OCI-LY7 (cell line): ENCODE data around the gene AXDND1. TPM values are rescaled to one million over a fixed set of nuclear protein-coding genes. Genes with fewer than 3 reads are reported as not detected.
"Not testable (repeated sequence)": the region's sequence is repeated elsewhere in the genome, so short reads cannot be mapped to it uniquely, and the experiment has no call there.

Experiments
- BruUV-seq: library from RNA; stranded (reverse); fragments of 400-500 nt; replicated peaks from 2 replicates; lab custom pipeline; 2021; lab: Mats Ljungman, UMichigan
- CTCF ChIA-PET: fragments of 300-600 bp; sonication (Branson Sonifier 250); formaldehyde crosslinking; loops from one replicate; lab custom pipeline; 2022; ENCODE audit warnings: antibody characterized with exemption; ENCODE audit not compliant: unreplicated experiment; lab: Charles Lee
- POLR2A ChIA-PET: fragments of 300-600 bp; sonication (Branson Sonifier 250); formaldehyde crosslinking; loops from one replicate; lab custom pipeline; 2022; ENCODE audit warnings: antibody characterized with exemption; lab: Charles Lee
- DNase-seq: peaks from one replicate; pipeline ENCODE4 v3.0.0-alpha.2; 2015; ENCODE audit warnings: low spot score
- H2AFZ ChIP-seq: fragments of 200-600 bp; sonication (generic), shearing (Covaris generic); 2 replicates; pipeline ENCODE4 v1.6.1; 2014; ENCODE audit warnings: mild to moderate bottlenecking, antibody characterized with exemption, low read length, moderate library complexity
- H3K27ac ChIP-seq: fragments of 200-600 bp; sonication (generic); 2 replicates; pipeline ENCODE4 v1.5.1; 2014; ENCODE audit warnings: mixed run types, low read depth, mild to moderate bottlenecking, moderate library complexity, low read length, inconsistent platforms; ENCODE audit not compliant: poor library complexity, severe bottlenecking
- H3K36me3 ChIP-seq: fragments of 200-600 bp; sonication (generic); 2 replicates; pipeline ENCODE4 v1.6.1; 2014; ENCODE audit warnings: mild to moderate bottlenecking, antibody characterized with exemption, low read length, moderate library complexity, mixed read lengths; ENCODE audit not compliant: insufficient read depth
- H3K4me1 ChIP-seq: fragments of 200-600 bp; sonication (generic); 2 replicates; pipeline ENCODE4 v1.5.1; 2014; ENCODE audit warnings: mild to moderate bottlenecking, low read length; ENCODE audit not compliant: insufficient read depth, poor library complexity, severe bottlenecking
- H3K4me2 ChIP-seq: fragments of 200-600 bp; sonication (generic); 2 replicates; pipeline ENCODE4 v1.6.1; 2014; ENCODE audit warnings: mild to moderate bottlenecking, low read length
- H3K4me3 ChIP-seq: fragments of 200-600 bp; sonication (generic); 2 replicates; pipeline ENCODE4 v1.5.1; 2014; ENCODE audit warnings: mild to moderate bottlenecking, low read depth, low read length; ENCODE audit not compliant: poor library complexity, severe bottlenecking
- H3K79me2 ChIP-seq: fragments of 200-600 bp; sonication (generic); 2 replicates; pipeline ENCODE4 v1.6.1; 2016; ENCODE audit warnings: low read depth, mild to moderate bottlenecking, low read length, moderate library complexity, mixed read lengths; ENCODE audit not compliant: insufficient read depth
- H3K9me2 ChIP-seq: fragments of 200-600 bp; sonication (generic); 2 replicates; pipeline ENCODE4 v1.6.1; 2016; ENCODE audit warnings: mild to moderate bottlenecking, low read length, mixed read lengths; ENCODE audit not compliant: insufficient read depth
- H3K9me3 ChIP-seq: fragments of 200-600 bp; sonication (generic); 2 replicates; pipeline ENCODE4 v1.6.1; 2014; ENCODE audit warnings: mild to moderate bottlenecking, mixed run types, low read length, mixed read lengths
- H4K20me1 ChIP-seq: fragments of 200-600 bp; sonication (generic); 2 replicates; pipeline ENCODE4 v1.6.1; 2014; ENCODE audit warnings: mild to moderate bottlenecking, antibody characterized with exemption, low read length, moderate library complexity, mixed read lengths; ENCODE audit not compliant: insufficient read depth
- EZH2phosphoT487 ChIP-seq: fragments of 200-600 bp; sonication (generic); IDR thresholded peaks from 2 replicates; pipeline ENCODE4 v1.6.1; 2018; ENCODE audit warnings: low read depth, borderline replicate concordance, mild to moderate bottlenecking, mixed run types, antibody characterized with exemption, low read length, moderate library complexity, mixed read lengths
- intact Hi-C: fragments of 100-400 bp; cut with micrococcal nuclease; formaldehyde crosslinking; loops from one replicate; pipeline ENCODE4 v1.10.0; 2022; ENCODE audit not compliant: unreplicated experiment
- total RNA-seq, 2 experiments: library from RNA; depleted of rRNA in 1 of 2; stranded (reverse); fragments of >200 nt in 1 of 2; shearing (Covaris generic) in 1 of 2; gene quantifications; 2 replicates each; pipeline ENCODE4 v1.2.3, GENCODE V29; 2014 to 2022
- TF ChIP-seq, protein P1 (sequence below): fragments of 200-600 bp; sonication (generic); conservative IDR thresholded peaks from 2 replicates; pipeline ENCODE4 v1.5.1; 2014; ENCODE audit warnings: mild to moderate bottlenecking, antibody characterized with exemption, low read length, moderate library complexity, mixed read lengths

The AXDND1 gene
- total RNA-seq, 2 experiments from 2014 or later, result 0.16 to 1.8 TPM

GRCh38 chr1:179417760-179418159 is 52.0 kb downstream of the AXDND1 start:
- BruUV-seq, H3K4me3 ChIP-seq, CTCF ChIA-PET, H3K27ac ChIP-seq, H3K36me3 ChIP-seq, H3K4me1 ChIP-seq, H3K9me2 ChIP-seq, POLR2A ChIA-PET, H3K4me2 ChIP-seq, H2AFZ ChIP-seq, DNase-seq, H3K9me3 ChIP-seq, intact Hi-C loops, H3K79me2 ChIP-seq, H4K20me1 ChIP-seq: not testable (repeated sequence)

GRCh38 chr1:179418706-179419105 is 52.9 kb downstream of the AXDND1 start:
- POLR2A ChIA-PET, DNase-seq, intact Hi-C loops, CTCF ChIA-PET, H4K20me1 ChIP-seq, H3K27ac ChIP-seq, H3K4me2 ChIP-seq, H3K79me2 ChIP-seq, BruUV-seq, H3K9me2 ChIP-seq, H3K9me3 ChIP-seq, H2AFZ ChIP-seq, H3K4me1 ChIP-seq, H3K4me3 ChIP-seq, H3K36me3 ChIP-seq: not testable (repeated sequence)

GRCh38 chr1:179424610-179425009 is 58.8 kb downstream of the AXDND1 start:
- intact Hi-C loops, result no loop called here
- no TSS peak for BruUV-seq
- ChIA-PET POLR2A (no interaction called here), CTCF (no interaction called here)
- Histone ChIP-seq H3K27ac (no peak overlapping the region), H3K4me1 (no peaks in the 10 kb centered on the region), H2AFZ (no peak overlapping the region), H3K79me2 (no peaks in the 10 kb centered on the region), H3K36me3 (0 out of 2 replicates have a peak, but pooled peaks cover 5% of the 10 kb centered on the region), H3K9me2 (no peaks in the 10 kb centered on the region), H4K20me1 (no peaks in the 10 kb centered on the region), H3K4me2 (no peak overlapping the region), H3K9me3 (peaks cover 22% of the 10 kb centered on the region), H3K4me3 (no peak overlapping the region)
- no peak for DNase-seq
- TF ChIP-seq, protein P1, sequence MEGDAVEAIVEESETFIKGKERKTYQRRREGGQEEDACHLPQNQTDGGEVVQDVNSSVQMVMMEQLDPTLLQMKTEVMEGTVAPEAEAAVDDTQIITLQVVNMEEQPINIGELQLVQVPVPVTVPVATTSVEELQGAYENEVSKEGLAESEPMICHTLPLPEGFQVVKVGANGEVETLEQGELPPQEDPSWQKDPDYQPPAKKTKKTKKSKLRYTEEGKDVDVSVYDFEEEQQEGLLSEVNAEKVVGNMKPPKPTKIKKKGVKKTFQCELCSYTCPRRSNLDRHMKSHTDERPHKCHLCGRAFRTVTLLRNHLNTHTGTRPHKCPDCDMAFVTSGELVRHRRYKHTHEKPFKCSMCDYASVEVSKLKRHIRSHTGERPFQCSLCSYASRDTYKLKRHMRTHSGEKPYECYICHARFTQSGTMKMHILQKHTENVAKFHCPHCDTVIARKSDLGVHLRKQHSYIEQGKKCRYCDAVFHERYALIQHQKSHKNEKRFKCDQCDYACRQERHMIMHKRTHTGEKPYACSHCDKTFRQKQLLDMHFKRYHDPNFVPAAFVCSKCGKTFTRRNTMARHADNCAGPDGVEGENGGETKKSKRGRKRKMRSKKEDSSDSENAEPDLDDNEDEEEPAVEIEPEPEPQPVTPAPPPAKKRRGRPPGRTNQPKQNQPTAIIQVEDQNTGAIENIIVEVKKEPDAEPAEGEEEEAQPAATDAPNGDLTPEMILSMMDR, result no peak
- TF ChIP-seq EZH2phosphoT487, result no peak

- ChIA-PET CTCF (no interaction called here), POLR2A (interaction anchor here (0.7 kb wide), 1 partner anchor 329 kb away, joined by 3 read pairs; no protein-coding TSS in a partner anchor)
- Histone ChIP-seq H3K9me2 (no peaks in the 10 kb centered on the region), H4K20me1 (no peaks in the 10 kb centered on the region), H3K36me3 (0 out of 2 replicates have a peak, but pooled peaks cover 5% of the 10 kb centered on the region), H2AFZ (no peak overlapping the region), H3K4me3 (no peak overlapping the region), H3K4me2 (no peak overlapping the region), H3K9me3 (peaks cover 22% of the 10 kb centered on the region), H3K27ac (no peak overlapping the region), H3K4me1 (no peaks in the 10 kb centered on the region), H3K79me2 (no peaks in the 10 kb centered on the region)
- TF ChIP-seq, protein P1, result no peak
- TF ChIP-seq EZH2phosphoT487, result no peak
- no TSS peak for BruUV-seq
- no peak for DNase-seq
- intact Hi-C loops, result no loop called here
These were observed 59.4 kb downstream of the AXDND1 start for GRCh38 chr1:179425186-179425585.
